Body of pancreas (tissue), 4 donors: ENCODE data around the gene MAN1A2.

Experiments used
- POLR2A ChIP-seq, 3 donors: fragments of 450-650 bp; IDR thresholded peaks; one replicate each; pipeline ENCODE4 v1.6.1; 2016; ENCODE audit warnings: antibody characterized with exemption in 3 of 3, mild to moderate bottlenecking in 2 of 3
- TF ChIP-seq, protein P1 (sequence below), 7 experiments: fragments of 450-650 bp in 4 of 7; fragments of 200-600 bp in 3 of 7; sonication (generic) in 3 of 7; IDR thresholded peaks; one replicate each; pipeline ENCODE4 v1.5.1; 2016 to 2019; ENCODE audit warnings: antibody characterized with exemption in 7 of 7

DNA sequence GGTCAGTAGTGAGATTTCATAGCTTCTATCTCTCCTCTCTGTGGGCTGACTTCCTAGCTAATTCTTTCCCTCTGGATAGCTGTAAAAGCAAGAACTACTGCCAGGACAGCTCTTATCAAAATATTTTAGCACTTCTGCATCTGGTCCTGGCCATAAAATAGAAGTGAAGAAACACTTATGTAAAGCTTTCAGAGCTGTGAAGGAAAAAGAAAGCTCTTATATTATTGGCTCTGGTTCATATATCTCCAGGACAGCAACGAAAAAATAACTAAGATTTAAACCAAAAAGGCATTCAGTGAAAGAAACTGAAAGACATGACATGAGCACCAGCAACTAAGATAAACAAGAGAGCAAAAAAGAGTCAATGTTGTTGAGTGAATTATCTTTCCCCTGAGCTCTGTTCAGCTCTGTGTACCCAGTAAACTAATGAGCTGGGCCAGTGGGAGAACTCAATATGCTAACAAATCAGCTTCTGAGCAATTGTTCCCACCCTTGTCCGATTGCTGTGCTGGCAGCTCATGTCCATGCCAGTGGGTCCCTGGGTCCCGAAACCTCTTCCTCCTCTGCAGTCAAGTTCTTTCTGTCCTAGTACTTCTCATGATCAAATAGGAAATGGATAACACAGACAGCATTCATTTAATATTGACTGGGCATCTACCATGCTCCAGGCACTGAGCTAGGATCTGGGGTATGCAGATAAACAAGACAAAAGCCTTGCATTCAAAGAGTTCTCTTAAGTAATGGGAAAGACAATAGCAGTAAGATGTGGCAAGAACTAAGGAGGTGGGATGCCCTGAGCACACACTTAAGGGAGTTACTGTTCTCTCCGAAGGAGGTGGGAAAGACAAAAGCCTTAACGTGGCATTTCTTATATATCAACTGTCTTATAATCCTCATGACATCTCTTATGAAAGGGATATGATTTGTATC, 45.3 kb upstream of the MAN1A2 start:
- TF ChIP-seq, protein P1, sequence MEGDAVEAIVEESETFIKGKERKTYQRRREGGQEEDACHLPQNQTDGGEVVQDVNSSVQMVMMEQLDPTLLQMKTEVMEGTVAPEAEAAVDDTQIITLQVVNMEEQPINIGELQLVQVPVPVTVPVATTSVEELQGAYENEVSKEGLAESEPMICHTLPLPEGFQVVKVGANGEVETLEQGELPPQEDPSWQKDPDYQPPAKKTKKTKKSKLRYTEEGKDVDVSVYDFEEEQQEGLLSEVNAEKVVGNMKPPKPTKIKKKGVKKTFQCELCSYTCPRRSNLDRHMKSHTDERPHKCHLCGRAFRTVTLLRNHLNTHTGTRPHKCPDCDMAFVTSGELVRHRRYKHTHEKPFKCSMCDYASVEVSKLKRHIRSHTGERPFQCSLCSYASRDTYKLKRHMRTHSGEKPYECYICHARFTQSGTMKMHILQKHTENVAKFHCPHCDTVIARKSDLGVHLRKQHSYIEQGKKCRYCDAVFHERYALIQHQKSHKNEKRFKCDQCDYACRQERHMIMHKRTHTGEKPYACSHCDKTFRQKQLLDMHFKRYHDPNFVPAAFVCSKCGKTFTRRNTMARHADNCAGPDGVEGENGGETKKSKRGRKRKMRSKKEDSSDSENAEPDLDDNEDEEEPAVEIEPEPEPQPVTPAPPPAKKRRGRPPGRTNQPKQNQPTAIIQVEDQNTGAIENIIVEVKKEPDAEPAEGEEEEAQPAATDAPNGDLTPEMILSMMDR (IDR thresholded peaks at IDR 0.05), result no peak
- no peak for TF ChIP-seq POLR2A (IDR thresholded peaks at IDR 0.05)
